GM18499 (cell line): Measurements from ENCODE around the gene CDC42BPB.

Source experiments
- ATAC-seq: cut with Tn5 transposase; IDR thresholded peaks from one replicate; pipeline ENCODE4 v1.9.1; 2021; ENCODE audit warnings: moderate number of reproducible peaks; ENCODE audit not compliant: insufficient read depth, unreplicated experiment

The CDC42BPB gene

GRCh38 chr14:103094406-103095209 is 37.3 kb upstream of the CDC42BPB start, which contains the start of gene EXOC3L4:
TSS of gene EXOC3L4 (plus strand) at chr14:103094725. CDS start at chr14:103100220, 5,495 bp downstream.
- ATAC-seq, result no peak

GRCh38 chr14:103093856-103094405 is 36.6 kb upstream of the CDC42BPB start:
- ATAC-seq, result no peak

- no peak for ATAC-seq
Observed at GRCh38 chr14:103091883-103092222, 34.5 kb upstream of the CDC42BPB start.

GRCh38 chr14:103091041-103091882 is 33.9 kb upstream of the CDC42BPB start:
- no peak for ATAC-seq

GRCh38 chr14:103090481-103091020 is 33.2 kb upstream of the CDC42BPB start:
- ATAC-seq, result no peak

- no peak for ATAC-seq
Observed at GRCh38 chr14:103089386-103090335, 32.3 kb upstream of the CDC42BPB start.

GRCh38 chr14:103088921-103089320 is 31.6 kb upstream of the CDC42BPB start:
- no peak for ATAC-seq

GRCh38 chr14:103087343-103087835 is 30.0 kb upstream of the CDC42BPB start:
- ATAC-seq, result no peak

- ATAC-seq, result no peak
Observed at GRCh38 chr14:103086771-103087342, 29.5 kb upstream of the CDC42BPB start.

GRCh38 chr14:103085106-103086091 is 28.1 kb upstream of the CDC42BPB start:
- no peak for ATAC-seq

- ATAC-seq, result no peak
Observed at GRCh38 chr14:103084021-103084919, 26.9 kb upstream of the CDC42BPB start, which contains the start of gene LBHD2. TSS of gene LBHD2 (plus strand) at chr14:103084210. CDS start at chr14:103086013, 1,803 bp downstream.

GRCh38 chr14:103081951-103082350 is 24.6 kb upstream of the CDC42BPB start:
- ATAC-seq, result no peak

- ATAC-seq, result no peak
Observed at GRCh38 chr14:103078860-103079587, 21.7 kb upstream of the CDC42BPB start.

- no peak for ATAC-seq
Observed at GRCh38 chr14:103078420-103078749, 21.0 kb upstream of the CDC42BPB start.

GRCh38 chr14:103074729-103075367 is 17.5 kb upstream of the CDC42BPB start:
- ATAC-seq, result no peak
